Activated naive CD8-positive, alpha-beta T cell (primary cell): ENCODE data around the gene HMGCS2.
"Not testable (repeated sequence)": the region's sequence is repeated elsewhere in the genome, so short reads cannot be mapped to it uniquely, and the experiment has no call there.

Experiments
- H3K27ac Mint-ChIP-seq: one replicate; pipeline ENCODE4 v1.8.0; 2021; ENCODE audit warnings: mixed read lengths
- H3K27me3 Mint-ChIP-seq: one replicate; pipeline ENCODE4 v1.8.0; 2021; ENCODE audit warnings: mixed read lengths
- H3K36me3 Mint-ChIP-seq: one replicate; pipeline ENCODE4 v1.8.0; 2021; ENCODE audit warnings: mixed read lengths
- H3K4me1 Mint-ChIP-seq: one replicate; pipeline ENCODE4 v1.8.0; 2021; ENCODE audit warnings: low read depth, mixed read lengths
- H3K4me3 Mint-ChIP-seq: one replicate; pipeline ENCODE4 v1.8.0; 2021; ENCODE audit warnings: mild to moderate bottlenecking, mixed read lengths
- H3K9me3 Mint-ChIP-seq: one replicate; pipeline ENCODE4 v1.8.0; 2021; ENCODE audit warnings: low read depth, mixed read lengths

Gene HMGCS2

DNA sequence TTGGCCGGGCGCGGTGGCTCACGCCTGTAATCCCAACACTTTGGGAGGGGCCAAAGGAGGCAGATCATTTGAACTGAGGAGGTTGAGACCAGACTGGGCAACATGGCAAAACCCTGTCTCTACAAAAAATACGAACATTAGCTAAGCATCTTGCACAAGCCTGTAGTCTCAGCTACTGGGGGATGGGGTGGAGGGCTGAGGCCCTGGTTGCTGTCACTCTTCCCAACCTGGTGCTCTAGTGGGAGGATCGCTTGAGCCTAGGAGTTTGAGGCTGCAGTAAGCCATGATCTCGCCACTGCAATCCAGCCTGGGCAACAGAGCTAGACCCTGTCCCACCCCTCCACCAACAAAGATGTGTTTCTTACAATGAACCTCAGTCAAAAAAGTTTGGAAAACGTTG lies 54.1 kb downstream of the HMGCS2 start:
- peaks cover 42% of the 10 kb centered on the region for H3K4me1 Mint-ChIP-seq
- H3K27ac Mint-ChIP-seq: no peak overlapping the region
- peak overlapping the region; percentile 98 for H3K4me3 Mint-ChIP-seq
- no peaks in the 10 kb centered on the region for H3K9me3 Mint-ChIP-seq
- no peaks in the 10 kb centered on the region for H3K27me3 Mint-ChIP-seq
- H3K36me3 Mint-ChIP-seq: no peaks in the 10 kb centered on the region

- H3K4me1 Mint-ChIP-seq: peaks cover 42% of the 10 kb centered on the region
- H3K27me3 Mint-ChIP-seq: no peaks in the 10 kb centered on the region
- peak overlapping the region; percentile 98 for H3K4me3 Mint-ChIP-seq
- H3K36me3 Mint-ChIP-seq: no peaks in the 10 kb centered on the region
- peak overlapping the region; percentile 91 for H3K27ac Mint-ChIP-seq
- H3K9me3 Mint-ChIP-seq: no peaks in the 10 kb centered on the region
Observed at GRCh38 chr1:119713749-119714456, 54.8 kb downstream of the HMGCS2 start.

DNA sequence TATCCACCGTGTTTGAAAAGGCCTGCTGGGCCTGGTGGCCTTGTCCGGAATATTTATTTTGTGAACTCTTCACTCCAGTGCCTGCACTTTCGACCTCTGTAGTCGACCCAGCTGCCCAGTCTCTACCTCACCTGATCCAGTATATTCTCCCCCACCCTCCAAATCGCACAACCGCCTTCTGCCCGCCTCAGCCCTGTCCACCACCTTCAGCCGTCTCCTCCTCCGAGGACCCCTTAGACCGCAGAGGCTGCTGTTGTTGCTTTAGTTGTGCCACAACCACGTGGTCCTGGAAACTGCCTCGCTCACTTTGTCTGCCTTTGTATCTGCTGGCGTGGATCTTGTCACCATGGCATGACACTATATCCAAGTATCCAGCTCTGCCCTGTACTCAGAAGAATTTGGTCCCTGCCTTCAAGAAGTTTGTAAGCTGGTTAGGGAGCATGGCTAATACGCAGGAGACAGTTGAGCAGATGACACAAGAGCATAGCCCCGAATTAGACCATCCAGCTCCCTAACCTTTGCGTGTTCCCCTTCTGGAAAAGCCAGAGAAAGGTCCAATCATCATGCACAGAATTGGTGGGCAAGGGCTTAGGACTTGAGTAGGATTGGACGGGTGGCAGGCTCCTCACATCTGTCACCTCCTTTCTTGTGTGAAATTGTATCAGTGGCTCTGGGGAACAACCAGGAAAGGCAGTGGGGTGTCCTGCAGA lies 55.5 kb downstream of the HMGCS2 start:
- peaks cover 42% of the 10 kb centered on the region for H3K4me1 Mint-ChIP-seq
- H3K4me3 Mint-ChIP-seq: peak overlapping the region; percentile 98
- H3K27me3 Mint-ChIP-seq: no peaks in the 10 kb centered on the region
- H3K36me3 Mint-ChIP-seq: no peaks in the 10 kb centered on the region
- no peaks in the 10 kb centered on the region for H3K9me3 Mint-ChIP-seq
- peak overlapping the region; percentile 91 for H3K27ac Mint-ChIP-seq

GRCh38 chr1:119712342-119713038 lies 56.2 kb downstream of the HMGCS2 start:
- Mint-ChIP-seq H3K27me3 (no peaks in the 10 kb centered on the region), H3K36me3 (no peaks in the 10 kb centered on the region), H3K4me1 (peaks cover 40% of the 10 kb centered on the region), H3K9me3 (no peaks in the 10 kb centered on the region), H3K4me3 (peak overlapping the region; percentile 98), H3K27ac (peak overlapping the region; percentile 93)

- Mint-ChIP-seq H3K4me3 (peak within 1 kb of the TSS; percentile 98), H3K4me1 (peaks cover 40% of the 10 kb centered on the region), H3K9me3 (no peaks in the 10 kb centered on the region), H3K27ac (peak within 1 kb of the TSS; percentile 93), H3K36me3 (no peaks in the 10 kb centered on the region), H3K27me3 (no peaks in the 10 kb centered on the region)
Observed at GRCh38 chr1:119711804-119712341, 56.8 kb downstream of the HMGCS2 start, which contains the start of gene PHGDH. PHGDH (plus strand) TSS chr1:119711934; CDS start chr1:119712023, 89 bp downstream.

DNA sequence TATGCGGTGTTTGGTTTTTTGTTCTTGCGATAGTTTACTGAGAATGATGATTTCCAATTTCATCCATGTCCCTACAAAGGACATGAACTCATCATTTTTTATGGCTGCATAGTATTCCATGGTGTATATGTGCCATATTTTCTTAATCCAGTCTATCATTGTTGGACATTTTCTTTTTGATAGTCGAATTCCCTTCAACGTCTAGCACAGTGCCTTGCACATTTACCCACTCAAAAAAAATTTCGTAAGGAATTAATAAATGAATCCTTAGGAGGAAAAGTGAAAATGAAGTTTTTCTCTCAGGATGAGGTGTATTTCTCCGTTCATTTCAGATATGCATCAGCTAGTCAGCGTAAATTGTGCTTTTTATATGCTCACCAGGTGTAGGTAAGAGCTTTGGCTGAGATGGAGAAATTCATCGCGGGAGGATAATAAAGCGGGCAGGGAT lies 57.3 kb downstream of the HMGCS2 start:
- not testable (repeated sequence) for H3K36me3 Mint-ChIP-seq, H3K9me3 Mint-ChIP-seq, H3K27me3 Mint-ChIP-seq
- Mint-ChIP-seq H3K27ac (peak overlapping the region; percentile 93), H3K4me1 (peaks cover 38% of the 10 kb centered on the region), H3K4me3 (peak overlapping the region; percentile 98)

- H3K36me3 Mint-ChIP-seq: peaks cover 15% of the 10 kb centered on the region
- H3K4me1 Mint-ChIP-seq, H3K4me3 Mint-ChIP-seq, H3K27ac Mint-ChIP-seq: not testable (repeated sequence)
- H3K9me3 Mint-ChIP-seq: peaks cover 15% of the 10 kb centered on the region
- peaks cover 13% of the 10 kb centered on the region for H3K27me3 Mint-ChIP-seq
Observed at GRCh38 chr1:119706599-119706998, 62.1 kb downstream of the HMGCS2 start.

GRCh38 chr1:119703666-119704450 lies 64.8 kb downstream of the HMGCS2 start:
- Mint-ChIP-seq H3K27ac (no peak overlapping the region), H3K27me3 (peaks cover 24% of the 10 kb centered on the region), H3K36me3 (peaks cover 22% of the 10 kb centered on the region), H3K4me3 (no peak overlapping the region), H3K9me3 (peaks cover 23% of the 10 kb centered on the region), H3K4me1 (no peaks in the 10 kb centered on the region)

- Mint-ChIP-seq H3K27me3 (peaks cover 26% of the 10 kb centered on the region), H3K36me3 (peaks cover 22% of the 10 kb centered on the region), H3K27ac (no peak overlapping the region), H3K4me1 (no peaks in the 10 kb centered on the region), H3K9me3 (peaks cover 23% of the 10 kb centered on the region), H3K4me3 (no peak overlapping the region)
Observed at GRCh38 chr1:119702384-119702783, 66.3 kb downstream of the HMGCS2 start.

DNA sequence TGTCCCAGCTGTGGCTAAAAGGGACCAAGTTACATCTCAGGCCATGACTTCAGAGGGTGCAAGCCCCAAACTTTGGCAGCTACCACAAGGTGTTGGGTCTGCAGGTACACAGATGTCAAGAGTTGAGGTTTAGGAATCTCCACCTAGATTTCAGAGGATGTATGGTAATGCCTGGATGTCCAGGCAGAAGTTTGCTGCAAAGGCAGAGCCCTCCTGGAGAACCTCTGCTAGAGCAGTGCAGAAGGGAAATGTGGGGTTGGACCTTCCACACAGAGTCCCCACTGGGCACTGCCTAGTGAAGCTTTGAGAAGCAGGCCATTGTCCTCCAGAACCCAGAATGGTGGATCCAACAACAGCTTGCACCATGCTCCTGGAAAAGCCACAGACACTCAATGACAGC lies 67.0 kb downstream of the HMGCS2 start:
- no peaks in the 10 kb centered on the region for H3K4me1 Mint-ChIP-seq
- H3K4me3 Mint-ChIP-seq: no peak overlapping the region
- H3K27me3 Mint-ChIP-seq: peaks cover 26% of the 10 kb centered on the region
- peaks cover 22% of the 10 kb centered on the region for H3K36me3 Mint-ChIP-seq
- H3K27ac Mint-ChIP-seq: no peak overlapping the region
- peaks cover 23% of the 10 kb centered on the region for H3K9me3 Mint-ChIP-seq

DNA sequence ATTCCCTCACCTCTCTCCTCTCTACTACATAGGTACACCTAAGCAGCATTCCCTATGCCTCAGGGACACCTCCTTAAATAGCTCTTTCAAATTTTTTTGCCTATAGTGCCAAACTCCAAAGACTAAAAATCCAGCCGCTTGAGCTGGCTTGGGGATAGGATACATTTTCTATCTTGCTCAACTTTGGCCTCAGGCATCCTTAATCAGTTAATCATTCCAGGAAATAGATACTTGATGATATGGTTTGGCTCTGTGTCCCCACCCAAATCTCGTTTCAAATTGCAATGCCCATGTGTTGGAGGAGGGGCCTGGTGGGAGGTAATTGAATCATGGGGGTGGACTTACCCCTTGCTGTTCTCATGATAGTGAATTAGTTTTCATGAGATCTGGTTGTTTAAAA lies 68.4 kb downstream of the HMGCS2 start:
- peaks cover 27% of the 10 kb centered on the region for H3K27me3 Mint-ChIP-seq
- no peak overlapping the region for H3K4me3 Mint-ChIP-seq
- H3K9me3 Mint-ChIP-seq: peaks cover 23% of the 10 kb centered on the region
- H3K36me3 Mint-ChIP-seq: peaks cover 24% of the 10 kb centered on the region
- no peak overlapping the region for H3K27ac Mint-ChIP-seq
- H3K4me1 Mint-ChIP-seq: no peaks in the 10 kb centered on the region
